ENCODE measurements around the gene AGAP1. TPM values are rescaled to one million over a fixed set of nuclear protein-coding genes. Genes with fewer than 3 reads are reported as not detected.
A peak's percentile ranks its signal among the peaks of the same experiment; 100 is the strongest.

AGAP1 gene
- total RNA-seq, 1 donor from 2014 or later = 54.7 TPM

DNA sequence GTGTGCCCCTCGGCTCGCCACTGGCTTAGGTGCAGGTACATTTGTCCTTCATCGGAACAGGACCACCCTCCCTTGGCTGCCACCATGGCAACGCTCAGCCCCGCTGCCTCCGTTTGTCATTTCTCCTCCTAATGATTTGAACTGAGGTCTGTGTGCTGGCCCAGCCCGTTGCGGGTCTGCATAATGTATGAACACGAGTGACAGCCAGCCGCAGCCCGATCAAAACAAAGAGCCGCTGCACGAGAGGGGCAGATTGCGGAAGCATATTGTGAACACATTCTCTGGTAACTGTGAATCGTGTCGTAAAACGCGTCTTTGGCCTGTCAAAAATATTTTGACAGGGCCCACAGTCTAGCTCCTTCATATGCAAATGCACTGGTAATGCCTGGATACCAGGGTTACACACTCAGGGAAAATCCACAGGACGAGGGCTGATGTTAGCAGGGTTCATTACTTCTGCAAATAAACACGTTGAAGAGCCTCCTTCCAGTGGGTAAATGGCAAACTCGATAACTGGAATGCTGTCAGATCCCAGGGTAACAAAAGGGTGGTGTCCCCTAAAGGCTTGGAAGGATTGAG is 137.0 kb downstream of the AGAP1 start:
- TF ChIP-seq, protein P1, sequence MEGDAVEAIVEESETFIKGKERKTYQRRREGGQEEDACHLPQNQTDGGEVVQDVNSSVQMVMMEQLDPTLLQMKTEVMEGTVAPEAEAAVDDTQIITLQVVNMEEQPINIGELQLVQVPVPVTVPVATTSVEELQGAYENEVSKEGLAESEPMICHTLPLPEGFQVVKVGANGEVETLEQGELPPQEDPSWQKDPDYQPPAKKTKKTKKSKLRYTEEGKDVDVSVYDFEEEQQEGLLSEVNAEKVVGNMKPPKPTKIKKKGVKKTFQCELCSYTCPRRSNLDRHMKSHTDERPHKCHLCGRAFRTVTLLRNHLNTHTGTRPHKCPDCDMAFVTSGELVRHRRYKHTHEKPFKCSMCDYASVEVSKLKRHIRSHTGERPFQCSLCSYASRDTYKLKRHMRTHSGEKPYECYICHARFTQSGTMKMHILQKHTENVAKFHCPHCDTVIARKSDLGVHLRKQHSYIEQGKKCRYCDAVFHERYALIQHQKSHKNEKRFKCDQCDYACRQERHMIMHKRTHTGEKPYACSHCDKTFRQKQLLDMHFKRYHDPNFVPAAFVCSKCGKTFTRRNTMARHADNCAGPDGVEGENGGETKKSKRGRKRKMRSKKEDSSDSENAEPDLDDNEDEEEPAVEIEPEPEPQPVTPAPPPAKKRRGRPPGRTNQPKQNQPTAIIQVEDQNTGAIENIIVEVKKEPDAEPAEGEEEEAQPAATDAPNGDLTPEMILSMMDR (conservative IDR thresholded peaks at IDR 0.05) = no peak
- H3K9me3 Mint-ChIP-seq = peaks cover 3% of the 10 kb centered on the region
- H3K4me1 Mint-ChIP-seq = peaks cover 43% of the 10 kb centered on the region
- H3K27ac Mint-ChIP-seq (ENCODE audit: unreplicated experiment) = peak overlapping the region; percentile 44
- H3K36me3 Mint-ChIP-seq (ENCODE audit: low read depth) = no peaks in the 10 kb centered on the region
- peak; percentile 12 for DNase-seq (ENCODE audit: low read depth, low spot score)
- H3K4me3 Mint-ChIP-seq = peak overlapping the region; percentile 27
- H3K27me3 Mint-ChIP-seq (ENCODE audit: low read depth) = no peaks in the 10 kb centered on the region

DNA sequence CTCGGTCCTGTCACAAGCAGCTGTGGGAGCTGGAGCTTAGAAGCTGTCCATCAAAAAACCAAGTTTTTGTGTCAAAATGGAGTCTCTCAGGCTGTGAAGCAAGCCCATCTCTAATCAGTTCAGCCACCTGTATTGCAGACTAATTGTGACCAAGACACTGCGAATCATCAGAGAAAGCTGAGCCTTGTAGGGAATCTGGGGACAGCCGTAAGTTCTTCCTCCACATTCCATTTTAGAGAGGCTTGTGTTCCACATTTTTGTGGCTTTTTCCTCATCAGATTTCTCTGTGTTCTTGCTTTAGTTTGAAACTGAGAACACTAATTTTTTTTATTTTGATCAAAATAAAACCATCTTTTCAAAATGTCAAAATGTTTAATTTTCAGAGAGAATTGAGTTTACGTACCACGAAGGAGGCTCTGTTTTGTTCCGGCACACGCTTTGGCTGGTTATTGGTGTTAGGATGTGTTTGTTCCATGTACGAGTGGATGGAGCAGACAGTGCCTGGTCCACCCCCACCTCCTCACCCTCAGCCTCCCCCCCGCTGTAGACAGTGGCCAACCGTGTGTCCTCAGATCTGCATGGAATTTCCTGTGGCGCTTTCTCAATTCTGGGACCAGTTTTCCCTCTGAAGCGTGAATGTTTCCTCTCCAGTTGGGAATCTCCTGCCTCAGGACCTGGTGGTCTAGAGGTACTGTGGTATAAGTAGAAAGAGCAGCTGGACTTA is 140.8 kb downstream of the AGAP1 start:
- Mint-ChIP-seq H3K9me3 (no peaks in the 10 kb centered on the region), H3K4me1 (peaks cover 53% of the 10 kb centered on the region), H3K36me3 (ENCODE audit: low read depth) (no peaks in the 10 kb centered on the region), H3K27ac (ENCODE audit: unreplicated experiment) (no peak overlapping the region), H3K27me3 (ENCODE audit: low read depth) (no peaks in the 10 kb centered on the region), H3K4me3 (no peak overlapping the region)
- TF ChIP-seq, protein P1 (conservative IDR thresholded peaks at IDR 0.05) = no peak
- no peak for DNase-seq (ENCODE audit: low read depth, low spot score)

DNA sequence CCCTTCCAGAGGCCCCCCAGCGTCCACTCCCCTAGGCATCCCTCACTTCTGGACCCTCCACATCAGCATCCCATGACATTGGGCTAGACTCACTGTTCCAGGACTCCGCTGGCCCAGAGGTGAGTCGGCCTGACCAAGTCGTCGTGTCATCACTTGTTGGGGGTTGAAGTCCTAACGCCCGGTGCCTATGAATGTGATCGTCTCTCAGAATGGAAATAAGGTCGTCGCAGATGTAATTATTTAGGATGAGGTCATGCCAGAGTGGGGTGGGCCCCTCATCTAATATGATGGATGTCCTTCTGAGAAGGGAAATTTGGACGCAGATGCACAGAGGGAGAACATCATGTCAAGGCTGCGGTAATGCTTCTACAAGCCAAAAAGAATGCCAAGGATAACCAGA is 142.7 kb downstream of the AGAP1 start:
- no peaks in the 10 kb centered on the region for H3K36me3 Mint-ChIP-seq (ENCODE audit: low read depth)
- H3K4me3 Mint-ChIP-seq = no peak overlapping the region
- no peak overlapping the region for H3K27ac Mint-ChIP-seq (ENCODE audit: unreplicated experiment)
- H3K27me3 Mint-ChIP-seq (ENCODE audit: low read depth) = no peaks in the 10 kb centered on the region
- H3K9me3 Mint-ChIP-seq = no peaks in the 10 kb centered on the region
- TF ChIP-seq, protein P1 (conservative IDR thresholded peaks at IDR 0.05) = no peak
- DNase-seq (ENCODE audit: low read depth, low spot score) = no peak
- peaks cover 62% of the 10 kb centered on the region for H3K4me1 Mint-ChIP-seq

DNA sequence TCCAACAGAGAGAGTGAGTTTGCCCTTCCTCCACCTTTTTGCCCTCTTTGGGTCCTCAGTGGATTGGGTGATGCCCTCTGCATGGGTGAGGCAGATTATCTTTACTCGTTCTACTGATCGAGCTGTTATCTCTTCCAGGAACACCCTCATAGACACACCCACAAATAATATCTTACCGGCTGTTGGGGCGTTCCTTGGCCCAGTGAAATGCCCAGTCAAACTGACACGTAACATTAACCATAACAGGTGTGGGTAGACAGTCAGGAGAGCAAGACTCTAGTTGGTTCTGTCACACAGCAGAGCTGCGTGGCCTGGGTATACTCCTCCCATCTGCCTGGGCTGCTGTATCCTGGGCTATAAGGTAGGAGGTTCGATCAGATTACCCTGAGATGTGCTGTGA is 144.1 kb downstream of the AGAP1 start:
- peaks cover 73% of the 10 kb centered on the region for H3K4me1 Mint-ChIP-seq
- no peaks in the 10 kb centered on the region for H3K9me3 Mint-ChIP-seq
- no peaks in the 10 kb centered on the region for H3K36me3 Mint-ChIP-seq (ENCODE audit: low read depth)
- no peak for DNase-seq (ENCODE audit: low read depth, low spot score)
- TF ChIP-seq, protein P1 (conservative IDR thresholded peaks at IDR 0.05) = no peak
- H3K27me3 Mint-ChIP-seq (ENCODE audit: low read depth) = no peaks in the 10 kb centered on the region
- no peak overlapping the region for H3K27ac Mint-ChIP-seq (ENCODE audit: unreplicated experiment)
- no peak overlapping the region for H3K4me3 Mint-ChIP-seq

DNA sequence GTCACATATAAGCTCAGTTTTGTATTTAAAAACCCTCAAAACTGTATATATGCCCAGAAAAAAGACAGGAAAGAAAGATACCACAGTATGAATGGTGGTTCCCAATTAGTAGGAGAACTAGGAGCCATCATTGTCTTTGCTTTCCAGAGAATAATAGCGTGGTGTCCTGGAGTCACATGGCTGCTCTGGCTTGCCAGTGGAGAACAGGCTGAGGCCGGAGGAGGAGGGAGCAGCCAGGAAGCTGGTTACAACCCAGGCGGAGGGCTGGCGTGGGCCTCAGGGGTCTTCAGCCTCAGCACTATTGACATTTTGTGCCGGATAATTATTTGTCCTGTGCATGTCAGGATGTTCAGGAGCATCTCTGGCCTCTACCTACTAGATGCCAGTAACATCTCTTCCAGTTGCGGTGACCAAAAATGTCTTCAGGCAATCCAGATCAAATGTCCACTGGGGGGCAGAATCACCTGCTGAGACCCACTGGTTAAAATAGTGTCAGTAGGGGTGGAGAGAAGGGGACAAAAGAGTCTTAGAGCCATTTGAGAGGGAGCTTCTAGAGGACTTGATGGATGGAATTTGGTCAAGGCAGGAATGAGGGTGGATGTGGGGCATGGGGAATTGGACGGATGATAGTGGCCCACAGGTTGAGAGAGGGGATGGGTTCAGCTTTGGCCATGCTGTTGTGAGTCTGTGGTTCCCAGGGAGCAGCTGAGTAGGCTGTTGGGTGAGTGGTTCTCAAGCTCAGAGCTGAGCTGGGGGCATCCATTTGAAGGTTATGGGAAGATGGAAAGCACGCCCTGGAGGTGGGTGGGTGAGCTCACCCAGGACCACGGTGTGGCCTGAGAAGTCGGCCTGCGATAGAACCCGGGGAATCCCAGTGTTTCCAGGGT is 144.9 kb downstream of the AGAP1 start:
- H3K9me3 Mint-ChIP-seq = no peaks in the 10 kb centered on the region
- no peak for DNase-seq (ENCODE audit: low read depth, low spot score)
- no peaks in the 10 kb centered on the region for H3K27me3 Mint-ChIP-seq (ENCODE audit: low read depth)
- peaks cover 74% of the 10 kb centered on the region for H3K4me1 Mint-ChIP-seq
- no peaks in the 10 kb centered on the region for H3K36me3 Mint-ChIP-seq (ENCODE audit: low read depth)
- H3K4me3 Mint-ChIP-seq = no peak overlapping the region
- H3K27ac Mint-ChIP-seq (ENCODE audit: unreplicated experiment) = peak overlapping the region; percentile 76
- TF ChIP-seq, protein P1 (conservative IDR thresholded peaks at IDR 0.05) = no peak

Measured in neural crest cell (in vitro differentiated cells).